NCI-H2227 (cell line): ENCODE results near the gene ZBTB34.
"Not testable (repeated sequence)": the region's sequence is repeated elsewhere in the genome, so short reads cannot be mapped to it uniquely, and the experiment has no call there.

Experiments
- DNase-seq: peaks from one replicate; lab custom pipeline; 2025; ENCODE audit not compliant: unreplicated experiment; lab: John Stamatoyannopoulos, UW

The ZBTB34 gene, protein sequence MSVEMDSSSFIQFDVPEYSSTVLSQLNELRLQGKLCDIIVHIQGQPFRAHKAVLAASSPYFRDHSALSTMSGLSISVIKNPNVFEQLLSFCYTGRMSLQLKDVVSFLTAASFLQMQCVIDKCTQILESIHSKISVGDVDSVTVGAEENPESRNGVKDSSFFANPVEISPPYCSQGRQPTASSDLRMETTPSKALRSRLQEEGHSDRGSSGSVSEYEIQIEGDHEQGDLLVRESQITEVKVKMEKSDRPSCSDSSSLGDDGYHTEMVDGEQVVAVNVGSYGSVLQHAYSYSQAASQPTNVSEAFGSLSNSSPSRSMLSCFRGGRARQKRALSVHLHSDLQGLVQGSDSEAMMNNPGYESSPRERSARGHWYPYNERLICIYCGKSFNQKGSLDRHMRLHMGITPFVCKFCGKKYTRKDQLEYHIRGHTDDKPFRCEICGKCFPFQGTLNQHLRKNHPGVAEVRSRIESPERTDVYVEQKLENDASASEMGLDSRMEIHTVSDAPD

DNA sequence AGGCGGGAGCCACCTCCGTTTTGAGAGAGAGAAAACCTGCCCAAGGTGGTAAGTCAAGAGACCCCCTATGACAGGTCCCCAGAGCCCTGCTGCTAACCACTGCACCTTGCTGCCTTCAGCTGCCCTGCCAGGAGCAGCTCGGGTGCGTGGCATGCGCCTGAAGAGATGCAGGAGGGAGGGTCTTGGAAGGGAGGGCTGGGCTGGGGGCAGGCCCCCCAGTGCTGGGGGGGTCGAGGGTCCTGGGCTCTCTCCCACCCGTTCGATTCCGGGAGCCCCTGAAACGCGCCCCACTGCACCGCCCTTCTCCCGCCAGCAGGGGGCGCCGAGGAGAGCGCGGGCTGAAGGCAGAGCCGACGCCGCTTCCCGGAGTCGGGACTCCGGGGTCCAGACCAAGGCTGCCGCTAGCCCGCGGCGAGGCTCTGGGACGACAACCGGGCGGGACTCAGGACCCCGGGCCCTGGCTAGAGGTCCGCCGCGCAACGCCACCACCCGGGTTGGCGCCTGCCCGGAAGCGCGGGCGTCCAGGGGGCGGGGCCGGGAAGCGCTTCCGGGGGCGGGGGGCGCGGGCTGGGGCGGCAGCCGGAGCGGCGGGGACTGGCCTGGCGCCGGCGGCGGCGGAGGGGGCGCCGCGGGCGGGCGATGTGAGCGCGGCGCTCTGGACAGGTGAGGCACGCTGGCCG, at the start of gene ZBTB34:
TSS of gene ZBTB34 (plus strand) at position 563 of the 680 bp plus-strand sequence. CDS start 18,761 bp downstream, outside the sequence.
- peak; percentile 85 for DNase-seq

DNA sequence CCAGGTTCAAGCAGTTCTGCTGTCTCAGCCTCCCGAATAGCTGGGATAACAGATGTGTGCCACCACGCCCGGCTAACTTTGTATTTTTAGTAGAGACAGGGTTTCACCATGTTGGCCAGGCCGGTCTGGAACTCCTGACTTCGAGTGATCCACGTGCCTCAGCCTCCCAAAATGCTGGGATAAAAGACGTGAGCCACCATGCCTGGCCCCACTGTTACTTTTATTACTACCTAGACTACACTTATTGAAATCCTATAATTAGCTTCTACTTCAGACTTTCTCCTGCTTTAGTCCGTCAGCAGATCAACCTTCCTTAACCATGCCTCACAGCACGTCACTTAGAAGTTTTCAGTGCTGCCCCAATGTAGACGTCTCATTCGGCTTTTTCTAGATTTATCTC, 47.4 kb upstream of the ZBTB34 start:
- no peak for DNase-seq

DNA sequence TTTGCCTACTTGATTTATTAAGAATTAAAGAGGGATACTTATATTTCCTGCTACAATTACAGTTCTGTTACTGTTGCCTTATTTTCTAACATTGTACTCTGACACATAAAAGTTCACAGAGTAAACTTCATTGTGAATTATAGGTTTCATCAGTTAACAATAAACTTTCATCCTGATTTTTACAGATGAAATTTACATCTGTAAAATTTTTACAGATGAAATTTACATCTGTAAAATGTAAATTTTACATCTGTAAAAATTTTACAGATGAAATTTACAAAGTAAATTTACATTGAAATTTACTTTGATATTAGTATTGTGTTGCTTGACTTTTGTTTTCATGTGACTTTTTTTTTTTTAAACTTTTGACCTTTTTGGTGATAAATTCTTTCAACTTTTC, 46.3 kb upstream of the ZBTB34 start:
- no peak for DNase-seq

DNA sequence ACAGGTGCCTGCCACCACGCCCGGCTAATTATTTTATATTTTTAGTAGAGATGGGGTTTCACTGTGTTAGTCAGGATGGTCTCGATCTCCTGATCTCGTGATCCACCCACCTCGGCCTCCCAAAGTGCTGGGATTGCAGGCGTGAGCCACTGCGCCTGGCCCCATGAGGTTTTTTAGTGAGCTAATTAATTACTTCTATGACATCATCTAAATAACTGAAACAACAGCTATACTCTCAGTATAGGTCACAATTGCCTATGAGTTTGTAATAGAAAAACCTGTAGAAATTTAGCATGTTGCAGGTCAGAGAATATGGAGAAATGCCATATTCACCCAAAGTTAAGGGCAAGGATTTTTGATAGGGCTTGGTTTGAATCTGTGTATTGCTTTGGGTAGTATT, 42.8 kb upstream of the ZBTB34 start:
- DNase-seq: not testable (repeated sequence)

DNA sequence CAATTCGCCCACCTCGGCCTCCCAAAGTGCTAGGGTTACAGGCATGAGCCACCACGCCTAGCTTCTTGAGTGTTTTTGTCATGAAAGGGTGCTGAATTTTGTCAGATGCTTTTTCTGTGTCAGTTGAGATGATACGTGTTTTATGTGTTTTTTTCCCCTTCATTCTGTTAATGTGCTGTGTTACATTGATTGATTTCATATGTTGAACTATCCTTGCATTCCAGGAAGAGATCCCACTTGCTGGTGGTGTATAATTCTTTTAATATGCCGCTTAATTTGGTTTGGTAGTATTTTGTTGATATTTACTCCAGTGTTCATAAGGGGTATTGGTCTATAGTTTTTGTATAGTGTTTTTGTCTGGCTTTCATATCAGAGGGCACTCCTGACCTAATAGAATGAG, 42.0 kb upstream of the ZBTB34 start:
- no peak for DNase-seq

DNA sequence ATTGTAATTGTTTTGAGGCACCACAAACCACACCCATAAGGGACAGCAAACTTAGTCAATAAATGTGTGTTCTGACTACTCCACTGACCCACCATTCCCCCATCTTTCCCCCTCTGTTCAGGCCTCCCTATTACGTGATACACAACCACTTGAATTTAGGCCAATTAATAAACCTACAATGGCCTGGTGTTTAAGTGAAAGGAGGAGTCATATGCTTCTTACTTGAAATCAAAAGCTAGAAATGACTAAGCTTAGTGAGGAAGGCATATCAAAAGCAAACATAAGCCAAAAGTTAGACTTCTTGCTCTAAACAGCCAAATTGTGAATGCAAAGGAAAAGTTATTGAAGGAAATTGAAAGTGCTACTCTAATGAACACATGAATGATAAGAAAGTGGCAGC, 41.0 kb upstream of the ZBTB34 start:
- no peak for DNase-seq

DNA sequence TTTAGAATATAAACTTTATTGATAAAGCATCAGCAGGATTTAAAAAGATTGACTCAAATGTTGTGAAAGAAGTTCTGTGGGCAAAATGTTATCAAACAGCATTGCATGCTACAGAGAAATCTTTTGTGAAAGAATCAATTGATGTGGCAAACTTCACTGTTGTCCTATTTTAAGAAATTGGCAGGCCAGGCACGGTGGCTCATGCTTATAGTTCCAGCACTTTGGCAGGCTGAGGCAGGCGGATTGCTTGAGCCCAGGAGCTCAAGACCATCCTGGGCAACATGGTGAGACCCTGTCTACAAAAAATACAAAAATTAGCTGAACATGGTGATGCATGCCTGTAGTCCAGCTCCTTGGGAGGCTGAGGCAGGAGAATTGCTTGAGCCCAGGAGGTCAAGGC, 38.2 kb upstream of the ZBTB34 start:
- no peak for DNase-seq

DNA sequence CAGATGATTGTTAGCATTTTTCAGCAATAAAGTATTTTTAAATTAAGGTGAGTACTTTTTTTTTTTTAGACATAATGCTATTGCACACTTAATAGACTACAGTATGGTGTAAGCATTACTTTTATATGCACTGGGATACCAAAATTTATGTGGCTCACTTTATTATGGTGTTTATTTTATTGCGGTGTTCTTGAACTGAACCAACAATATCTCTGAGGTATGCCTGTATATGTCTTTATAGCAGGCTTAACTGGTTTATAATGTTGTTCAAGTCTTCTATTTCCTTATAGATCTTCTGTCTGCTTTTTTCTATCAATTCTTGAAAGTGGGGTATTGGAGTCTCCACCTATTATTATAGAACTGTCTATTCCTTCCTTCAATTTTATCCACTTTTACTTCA, 37.6 kb upstream of the ZBTB34 start:
- DNase-seq: no peak

DNA sequence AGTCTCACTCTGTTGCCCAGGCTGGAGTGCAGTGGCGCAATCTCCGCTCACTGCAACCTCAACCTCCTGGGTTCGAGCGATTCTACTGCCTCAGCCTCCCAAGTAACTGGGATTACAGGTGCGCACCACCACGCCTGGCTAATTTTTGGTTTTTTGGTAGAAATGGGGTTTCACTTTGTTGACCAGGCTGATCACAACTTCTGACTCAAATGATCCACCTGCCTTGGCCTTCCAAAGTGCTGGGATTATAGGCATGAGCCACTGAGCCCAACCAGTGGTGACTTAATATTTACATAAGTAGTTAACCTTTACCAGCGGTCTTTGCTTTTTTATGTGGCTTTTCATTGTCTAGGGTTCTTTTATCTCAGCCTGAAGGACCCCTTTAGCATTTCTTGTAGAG, 36.4 kb upstream of the ZBTB34 start:
- not testable (repeated sequence) for DNase-seq

DNA sequence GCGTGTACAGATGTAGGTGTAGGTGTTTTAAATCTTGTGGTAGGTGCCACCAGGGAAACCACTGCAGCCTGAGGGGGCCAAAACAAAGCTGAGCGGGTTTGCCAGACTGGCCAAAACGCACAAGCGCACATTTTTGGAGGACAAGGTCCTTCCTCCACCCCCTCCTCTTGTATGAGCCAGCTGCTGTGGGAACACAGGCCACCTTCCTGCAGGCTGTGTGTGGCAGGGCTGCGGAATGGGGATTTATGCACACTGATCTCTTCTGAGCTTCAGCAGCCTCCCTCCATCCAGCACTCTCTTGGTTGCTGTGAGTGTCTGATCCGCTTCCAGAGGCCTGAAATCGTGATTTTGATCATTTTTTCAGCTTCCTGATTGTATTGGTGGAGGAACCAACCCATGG, 33.2 kb upstream of the ZBTB34 start:
- DNase-seq: no peak

DNA sequence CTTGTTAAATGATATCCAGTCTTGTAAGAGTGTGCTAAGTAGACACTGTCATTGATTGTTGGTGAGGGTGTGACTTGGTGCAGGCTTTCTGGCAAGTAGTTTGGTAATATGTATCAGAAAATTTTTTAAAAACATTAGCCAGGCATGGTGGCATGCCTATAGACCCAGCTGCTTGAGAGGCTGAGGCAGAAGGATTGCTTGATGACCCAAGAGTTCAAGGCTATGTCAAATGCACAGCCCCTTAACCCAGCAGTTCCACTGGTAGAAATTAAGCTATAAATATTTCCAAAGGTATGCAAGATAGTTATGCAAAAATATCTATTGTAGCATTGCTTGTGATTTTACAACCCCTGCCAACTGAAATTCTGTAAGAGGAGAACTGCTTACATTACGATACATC, 31.4 kb upstream of the ZBTB34 start:
- DNase-seq: no peak

DNA sequence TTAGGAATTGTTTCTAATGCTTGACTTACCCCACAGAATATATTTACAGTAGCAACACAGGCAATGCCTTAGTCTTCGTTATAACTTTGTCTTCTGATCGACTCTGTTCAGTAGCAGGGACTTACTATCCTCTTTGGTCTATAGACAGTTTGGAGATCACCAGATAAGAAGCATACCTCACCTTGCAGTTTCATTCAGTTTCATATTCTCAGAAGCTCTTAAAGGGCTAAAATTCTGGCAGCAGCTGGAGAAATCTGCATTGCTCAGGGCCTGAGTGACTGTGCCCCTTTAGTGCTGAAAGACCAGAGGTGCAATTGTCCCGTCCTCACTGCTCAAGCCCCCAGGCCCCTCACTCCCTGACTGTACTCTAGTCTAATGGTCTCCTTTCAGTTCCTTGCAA, 29.6 kb upstream of the ZBTB34 start:
- no peak for DNase-seq

DNA sequence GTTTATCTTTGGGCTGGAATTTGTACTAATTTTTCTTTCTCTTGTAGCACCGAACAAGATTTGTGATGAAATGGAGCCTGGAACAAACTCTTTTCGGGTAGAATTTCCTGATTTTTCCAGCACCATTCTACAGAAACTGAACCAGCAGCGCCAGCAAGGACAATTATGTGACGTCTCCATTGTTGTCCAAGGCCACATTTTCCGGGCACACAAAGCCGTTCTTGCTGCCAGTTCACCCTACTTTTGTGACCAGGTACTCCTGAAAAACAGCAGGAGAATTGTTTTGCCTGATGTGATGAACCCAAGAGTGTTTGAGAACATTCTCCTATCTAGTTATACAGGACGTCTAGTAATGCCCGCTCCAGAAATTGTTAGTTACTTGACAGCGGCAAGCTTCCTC, 28.0 kb upstream of the ZBTB34 start:
- no peak for DNase-seq

DNA sequence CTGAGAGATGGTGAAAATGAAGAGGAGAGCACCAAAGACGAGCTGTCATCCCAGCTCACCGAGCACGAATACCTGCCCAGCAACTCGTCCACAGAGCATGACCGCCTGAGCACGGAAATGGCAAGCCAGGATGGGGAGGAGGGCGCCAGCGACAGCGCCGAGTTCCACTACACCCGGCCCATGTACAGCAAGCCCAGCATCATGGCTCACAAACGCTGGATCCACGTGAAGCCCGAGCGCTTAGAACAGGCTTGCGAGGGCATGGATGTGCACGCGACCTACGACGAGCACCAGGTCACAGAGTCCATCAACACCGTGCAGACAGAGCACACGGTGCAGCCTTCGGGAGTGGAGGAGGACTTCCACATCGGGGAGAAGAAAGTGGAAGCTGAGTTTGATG, 27.4 kb upstream of the ZBTB34 start:
- no peak for DNase-seq

DNA sequence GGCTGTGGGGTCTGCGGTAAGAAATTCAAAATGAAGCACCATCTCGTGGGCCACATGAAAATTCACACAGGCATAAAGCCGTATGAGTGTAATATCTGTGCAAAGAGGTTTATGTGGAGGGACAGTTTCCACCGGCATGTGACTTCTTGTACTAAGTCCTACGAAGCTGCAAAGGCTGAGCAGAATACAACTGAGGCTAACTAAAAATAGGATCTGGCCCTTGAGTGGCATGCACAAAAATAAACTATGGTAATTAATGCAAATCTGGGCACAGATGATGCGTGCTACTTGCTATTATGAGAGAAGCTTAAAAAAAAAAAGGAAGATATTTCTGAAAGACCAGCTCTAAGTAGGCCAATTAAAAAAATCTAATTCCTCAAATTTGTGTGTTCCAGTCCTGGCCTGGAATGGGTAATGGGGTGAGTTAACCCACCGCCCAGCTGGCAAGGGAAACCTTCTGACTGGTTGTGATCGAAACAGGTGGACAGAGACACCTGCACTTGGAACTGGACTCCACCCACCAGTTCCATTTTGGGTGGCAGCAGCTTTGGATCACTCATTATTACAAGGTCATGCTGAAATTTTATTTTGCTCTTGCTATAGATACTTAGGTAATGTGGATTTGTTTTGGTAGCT, 26.6 kb upstream of the ZBTB34 start:
- no peak for DNase-seq

DNA sequence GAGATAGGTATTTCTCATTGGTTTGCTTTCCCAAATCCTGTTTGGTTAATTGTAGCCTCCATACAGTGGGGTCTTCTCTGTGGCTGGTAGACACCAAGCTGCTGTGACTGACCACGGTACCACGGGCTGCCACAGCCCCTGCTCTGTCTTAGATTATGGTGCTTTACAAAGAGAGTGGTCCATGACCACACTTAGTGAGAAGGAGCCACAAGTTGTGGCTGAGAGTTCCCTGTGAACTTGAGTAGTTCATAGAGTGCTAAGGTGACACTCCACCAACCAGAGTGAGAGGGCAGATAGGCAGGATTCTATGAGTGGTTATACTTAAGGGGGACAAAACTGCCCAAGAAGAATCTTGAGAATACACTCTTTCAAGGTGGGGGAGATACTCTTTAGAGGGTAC, 25.8 kb upstream of the ZBTB34 start:
- no peak for DNase-seq

DNA sequence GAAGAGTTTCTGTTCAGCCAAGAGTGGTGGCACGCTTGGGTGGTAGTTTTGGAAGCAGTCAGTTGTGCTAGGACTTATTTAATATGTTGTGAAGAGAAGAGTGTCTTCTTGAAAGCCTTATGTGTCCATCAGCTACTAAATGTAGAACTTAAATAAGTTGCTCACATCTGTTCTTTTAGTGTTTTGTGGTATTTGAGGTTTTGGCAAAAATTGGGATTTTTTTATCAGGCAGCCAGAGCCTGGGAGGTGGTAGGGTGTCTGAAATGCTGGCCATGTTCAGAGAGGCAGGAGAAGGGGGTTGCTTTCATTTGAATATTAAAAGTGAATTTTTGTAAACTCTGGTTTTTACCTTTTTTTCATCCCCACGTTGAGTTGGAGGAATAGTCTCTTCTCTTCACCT, 24.2 kb upstream of the ZBTB34 start:
- DNase-seq: no peak

DNA sequence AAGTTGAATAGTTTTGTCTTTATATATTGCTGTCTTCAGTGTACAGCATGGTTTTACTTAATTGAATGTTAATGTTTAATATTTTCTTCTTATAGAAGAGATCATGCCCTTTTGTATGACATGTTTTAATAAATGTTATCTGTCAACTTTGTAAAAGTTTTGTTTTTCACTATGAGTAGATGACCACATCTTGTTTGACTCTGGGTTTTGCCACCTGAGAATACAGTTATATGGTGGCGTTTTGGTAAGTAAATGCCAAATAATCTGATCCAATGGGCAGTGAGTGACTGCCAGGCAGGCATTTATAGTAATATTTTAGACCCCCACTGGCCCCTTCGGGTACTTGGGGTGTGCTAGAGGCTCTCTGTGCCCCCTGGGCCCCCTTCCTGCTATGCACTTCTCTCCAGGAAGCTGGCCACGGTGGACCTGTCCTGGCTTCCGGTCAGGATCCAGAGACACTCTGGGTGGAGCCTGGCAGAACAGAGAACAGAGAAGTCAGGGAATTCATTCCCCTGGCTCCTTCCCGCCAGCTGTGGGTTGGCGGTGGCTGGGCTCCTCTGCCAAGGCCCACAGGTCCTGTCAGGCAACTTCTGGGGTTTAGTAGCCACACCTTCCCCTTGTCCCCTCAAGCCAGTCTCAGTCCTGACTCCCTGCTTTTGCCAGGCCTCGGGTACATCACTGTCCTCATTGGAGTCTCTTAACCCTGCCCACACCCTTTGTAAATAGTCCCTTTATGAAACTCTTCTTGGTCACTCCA, 22.2 kb upstream of the ZBTB34 start:
- no peak for DNase-seq

DNA sequence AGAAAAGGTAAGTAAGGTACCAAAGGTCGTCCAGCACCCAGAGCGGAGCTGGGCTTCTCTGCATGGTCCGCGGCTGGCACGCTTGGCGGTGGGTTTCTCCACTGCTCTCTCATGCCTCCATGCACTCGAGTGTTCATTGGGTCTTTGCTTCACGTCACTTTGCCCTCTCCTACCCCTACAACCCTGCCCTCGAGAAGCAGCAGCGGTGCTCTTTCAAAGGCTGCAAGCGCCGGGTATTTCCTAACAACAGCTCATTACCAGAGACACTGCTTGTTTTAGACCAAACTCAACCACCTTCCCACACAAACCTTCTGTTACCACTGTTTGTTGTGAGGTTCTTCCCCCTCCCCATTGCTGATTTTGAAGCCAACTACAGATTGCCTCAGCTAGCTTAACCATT, 21.5 kb upstream of the ZBTB34 start:
- DNase-seq: no peak

DNA sequence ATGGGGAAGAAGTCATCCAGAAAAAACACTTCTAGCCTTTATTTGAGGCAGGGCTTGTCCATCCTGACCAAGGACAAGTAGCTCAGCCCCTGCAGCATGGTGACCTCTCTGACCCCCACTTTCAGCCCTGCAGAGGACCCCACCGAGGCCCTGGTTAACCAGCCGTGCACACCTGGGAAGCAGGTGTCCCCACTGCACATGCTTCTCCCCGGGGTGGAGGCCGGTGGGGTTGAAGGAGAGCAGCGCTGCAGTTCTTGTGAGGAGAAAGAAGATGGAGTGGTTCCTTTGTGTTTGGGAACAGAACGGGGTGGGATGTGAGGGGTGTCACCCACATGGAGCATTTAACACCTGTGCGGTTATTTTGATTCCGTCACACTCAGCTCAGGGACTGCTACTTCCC, 21.1 kb upstream of the ZBTB34 start:
- no peak for DNase-seq

DNA sequence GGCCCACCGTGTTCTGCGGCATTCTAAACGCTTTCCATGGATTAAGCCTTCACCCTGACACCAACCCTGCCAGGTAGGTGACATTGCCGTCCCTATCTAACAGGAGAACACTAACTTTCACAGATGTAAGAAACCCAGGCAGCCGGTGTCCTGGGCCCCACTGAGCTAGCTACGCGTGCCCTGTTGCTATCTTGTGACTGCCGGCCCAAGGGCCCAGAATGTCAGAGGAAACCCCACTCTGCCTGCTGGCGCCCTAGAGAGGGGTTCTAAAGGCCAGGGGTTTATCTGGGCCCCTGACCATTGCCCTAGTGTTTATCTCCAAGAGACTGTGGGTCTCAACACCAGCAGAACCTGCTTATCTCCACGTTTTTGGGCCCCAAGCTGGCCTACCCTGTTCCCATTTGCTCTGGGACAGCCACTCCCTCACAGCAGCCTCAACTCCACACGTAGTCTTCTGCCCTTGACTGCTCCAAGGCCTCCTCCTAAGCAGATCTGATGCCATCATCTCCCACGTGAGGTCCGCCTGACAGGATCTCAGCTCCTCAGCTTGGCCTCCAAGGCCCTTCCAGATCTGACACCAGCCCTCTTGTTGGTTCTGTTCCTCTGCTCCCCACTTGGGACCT, 18.1 kb upstream of the ZBTB34 start:
- DNase-seq: no peak
